HG02885 (cell line): ENCODE measurements around the gene RAI1.

ENCODE experiments used
- ATAC-seq: cut with Tn5 transposase; IDR thresholded peaks from one replicate; pipeline ENCODE4 v1.9.1; 2021; ENCODE audit warnings: mild to moderate bottlenecking; ENCODE audit not compliant: unreplicated experiment, poor library complexity

RAI1 gene

GRCh38 chr17:17810084-17810894 lies 129.0 kb downstream of the RAI1 start:
- no peak for ATAC-seq

- ATAC-seq, result no peak
These were observed 129.6 kb downstream of the RAI1 start for GRCh38 chr17:17810895-17811248.

GRCh38 chr17:17811381-17812210 lies 130.3 kb downstream of the RAI1 start:
- no peak for ATAC-seq

GRCh38 chr17:17812211-17813054 lies 131.2 kb downstream of the RAI1 start:
- ATAC-seq, result peak; percentile 42

GRCh38 chr17:17813055-17813724 lies 131.9 kb downstream of the RAI1 start:
- no peak for ATAC-seq

GRCh38 chr17:17813725-17814095 lies 132.5 kb downstream of the RAI1 start:
- ATAC-seq, result no peak

GRCh38 chr17:17814162-17815061 lies 133.2 kb downstream of the RAI1 start:
- ATAC-seq, result no peak

GRCh38 chr17:17815062-17815406 lies 133.8 kb downstream of the RAI1 start:
- ATAC-seq, result no peak

- ATAC-seq, result no peak
These were observed 134.4 kb downstream of the RAI1 start for GRCh38 chr17:17815436-17816200.

GRCh38 chr17:17816240-17816814 lies 135.1 kb downstream of the RAI1 start:
- no peak for ATAC-seq

GRCh38 chr17:17816831-17817551 lies 135.7 kb downstream of the RAI1 start:
- ATAC-seq, result no peak

- ATAC-seq, result no peak
These were observed 136.3 kb downstream of the RAI1 start for GRCh38 chr17:17817552-17817947.

GRCh38 chr17:17818088-17818526 lies 136.8 kb downstream of the RAI1 start:
- no peak for ATAC-seq

GRCh38 chr17:17819111-17819510 lies 137.9 kb downstream of the RAI1 start:
- no peak for ATAC-seq

GRCh38 chr17:17819561-17819995 lies 138.3 kb downstream of the RAI1 start:
- peak; percentile 60 for ATAC-seq

GRCh38 chr17:17820046-17820445 lies 138.8 kb downstream of the RAI1 start:
- ATAC-seq, result no peak

GRCh38 chr17:17820463-17821158 lies 139.4 kb downstream of the RAI1 start:
- ATAC-seq, result no peak
